ENCODE results near the gene WDFY2.
A peak's percentile ranks its signal among the peaks of the same experiment; 100 is the strongest.

Gene WDFY2

GRCh38 chr13:51717786-51718398, 133.6 kb downstream of the WDFY2 start:
- TF ChIP-seq MYC (IDR thresholded peaks at IDR 0.05; ENCODE audit: low read depth, low read length) (no peak), POLR2A (IDR thresholded peaks at IDR 0.05; ENCODE audit: extremely low read depth, insufficient read length) (no peak), MAX (IDR thresholded peaks at IDR 0.05; ENCODE audit: low read depth, low read length) (no peak), CTCF (IDR thresholded peaks at IDR 0.05; ENCODE audit: low read depth, low read length) (no peak)
- no peak for DNase-seq (ENCODE audit: low read depth)
- no peak overlapping the region for H3K4me3 ChIP-seq (ENCODE audit: low read depth, low read length)

- no peak for TF ChIP-seq POLR2A (IDR thresholded peaks at IDR 0.05; ENCODE audit: extremely low read depth, insufficient read length)
- no peak for TF ChIP-seq CTCF (IDR thresholded peaks at IDR 0.05; ENCODE audit: low read depth, low read length)
- TF ChIP-seq MAX (IDR thresholded peaks at IDR 0.05; ENCODE audit: low read depth, low read length) = no peak
- TF ChIP-seq MYC (IDR thresholded peaks at IDR 0.05; ENCODE audit: low read depth, low read length) = no peak
- DNase-seq (ENCODE audit: low read depth) = no peak
- no peak overlapping the region for H3K4me3 ChIP-seq (ENCODE audit: low read depth, low read length)
These were observed 135.1 kb downstream of the WDFY2 start for GRCh38 chr13:51719394-51719793.

- no peak overlapping the region for H3K4me3 ChIP-seq (ENCODE audit: low read depth, low read length)
- TF ChIP-seq MYC (IDR thresholded peaks at IDR 0.05; ENCODE audit: low read depth, low read length) = no peak
- no peak for DNase-seq (ENCODE audit: low read depth)
These were observed 137.2 kb downstream of the WDFY2 start for GRCh38 chr13:51721496-51721895.

- TF ChIP-seq CTCF (IDR thresholded peaks at IDR 0.05; ENCODE audit: low read depth, low read length) (no peak), POLR2A (IDR thresholded peaks at IDR 0.05; ENCODE audit: extremely low read depth, insufficient read length) (no peak), MYC (IDR thresholded peaks at IDR 0.05; ENCODE audit: low read depth, low read length) (no peak), MAX (IDR thresholded peaks at IDR 0.05; ENCODE audit: low read depth, low read length) (no peak)
These were observed 139.3 kb downstream of the WDFY2 start for GRCh38 chr13:51723529-51723928.

GRCh38 chr13:51724721-51725120, 140.5 kb downstream of the WDFY2 start:
- DNase-seq (ENCODE audit: low read depth) = no peak
- H3K4me3 ChIP-seq (ENCODE audit: low read depth, low read length) = no peak overlapping the region
- no peak for TF ChIP-seq POLR2A (IDR thresholded peaks at IDR 0.05; ENCODE audit: extremely low read depth, insufficient read length)
- TF ChIP-seq MAX (IDR thresholded peaks at IDR 0.05; ENCODE audit: low read depth, low read length) = no peak
- no peak for TF ChIP-seq CTCF (IDR thresholded peaks at IDR 0.05; ENCODE audit: low read depth, low read length)
- no peak for TF ChIP-seq MYC (IDR thresholded peaks at IDR 0.05; ENCODE audit: low read depth, low read length)

More at GRCh38 chr13:51723529-51723928, 139.3 kb downstream of the WDFY2 start:
- DNase-seq (ENCODE audit: low read depth) = no peak
- H3K4me3 ChIP-seq (ENCODE audit: low read depth, low read length) = no peak overlapping the region

- DNase-seq (ENCODE audit: low read depth) = no peak
- peak overlapping the region; percentile 67 for H3K4me3 ChIP-seq (ENCODE audit: low read depth, low read length)
- TF ChIP-seq CTCF (IDR thresholded peaks at IDR 0.05; ENCODE audit: low read depth, low read length) = no peak
- no peak for TF ChIP-seq MYC (IDR thresholded peaks at IDR 0.05; ENCODE audit: low read depth, low read length)
- TF ChIP-seq MAX (IDR thresholded peaks at IDR 0.05; ENCODE audit: low read depth, low read length) = no peak
- TF ChIP-seq POLR2A (IDR thresholded peaks at IDR 0.05; ENCODE audit: extremely low read depth, insufficient read length) = no peak
These were observed 142.4 kb downstream of the WDFY2 start for GRCh38 chr13:51726446-51727193.

Data from NB4 (cell line).